GM12892 (cell line): ENCODE results near the gene NAB1.

ENCODE experiments used
- POLR2A ChIP-seq: IDR thresholded peaks from 2 replicates; pipeline ENCODE4 v1.6.1; 2011; ENCODE audit warnings: low read depth, low read length, control low read depth
- POLR2AphosphoS5 ChIP-seq: IDR thresholded peaks from 2 replicates; pipeline ENCODE4 v1.6.1; 2011; ENCODE audit warnings: low read depth, low read length, control low read depth
- TAF1 ChIP-seq: IDR thresholded peaks from 2 replicates; pipeline ENCODE4 v1.6.1; 2011; ENCODE audit warnings: low read depth, mild to moderate bottlenecking, control low read depth, low read length, borderline replicate concordance

- TF ChIP-seq POLR2A: no peak
- no peak for TF ChIP-seq POLR2AphosphoS5
- no peak for TF ChIP-seq TAF1
These were observed 36.5 kb downstream of the NAB1 start for GRCh38 chr2:190685333-190685732.
